ENCODE data around the gene OSBPL9.

Gene OSBPL9

DNA sequence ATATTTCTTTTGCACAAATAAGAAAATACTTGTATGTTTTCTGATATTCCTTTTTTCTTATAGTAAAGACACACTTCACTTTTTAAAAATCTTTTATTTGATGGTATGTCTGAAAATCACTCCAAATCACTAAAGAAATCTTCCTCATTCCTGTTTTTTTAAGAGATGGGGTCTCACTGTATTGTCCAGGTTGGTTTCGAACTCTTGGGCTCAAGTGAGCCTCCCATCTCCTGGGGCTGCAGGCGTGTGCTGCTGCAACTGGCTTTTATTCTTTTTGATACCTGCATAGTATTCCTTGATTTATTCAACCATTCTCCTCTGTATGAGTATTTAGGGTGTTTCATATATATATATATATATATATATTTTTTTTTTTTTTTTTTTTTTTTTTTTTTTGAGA, 88.1 kb downstream of the OSBPL9 start:
- Histone ChIP-seq H3K9ac (ENCODE audit: low read length) (no peak overlapping the region), H3K4me2 (ENCODE audit: low read depth, low read length) (no peak overlapping the region), H3K4me3 (ENCODE audit: low read length) (no peak overlapping the region), H3K27me3 (replicated peaks; ENCODE audit: insufficient read depth, low read length) (no peaks in the 10 kb centered on the region), H3K4me1 (ENCODE audit: low read length) (no peaks in the 10 kb centered on the region), H3K9me2 (replicated peaks; ENCODE audit: insufficient read depth, low read length) (no peaks in the 10 kb centered on the region), H3K36me3 (replicated peaks; ENCODE audit: insufficient read depth, low read length) (no peaks in the 10 kb centered on the region), H3K79me2 (ENCODE audit: low read length) (peaks cover 21% of the 10 kb centered on the region), H3K9me3 (replicated peaks; ENCODE audit: insufficient read depth, low read length) (no peaks in the 10 kb centered on the region), H2AFZ (ENCODE audit: low read length) (no peak overlapping the region), H3K27ac (ENCODE audit: low read length) (no peak overlapping the region), H4K20me1 (ENCODE audit: insufficient read depth, low read length) (no peaks in the 10 kb centered on the region; the same call in 1 of the 2 replicates), H3F3A (ENCODE audit: insufficient read depth, low read length) (peaks cover 5% of the 10 kb centered on the region; the same call in 1 of the 2 replicates)
- no peak for TF ChIP-seq EZH2 (optimal IDR thresholded peaks at IDR 0.05; ENCODE audit: low read depth, low read length)
- no peak for DNase-seq

DNA sequence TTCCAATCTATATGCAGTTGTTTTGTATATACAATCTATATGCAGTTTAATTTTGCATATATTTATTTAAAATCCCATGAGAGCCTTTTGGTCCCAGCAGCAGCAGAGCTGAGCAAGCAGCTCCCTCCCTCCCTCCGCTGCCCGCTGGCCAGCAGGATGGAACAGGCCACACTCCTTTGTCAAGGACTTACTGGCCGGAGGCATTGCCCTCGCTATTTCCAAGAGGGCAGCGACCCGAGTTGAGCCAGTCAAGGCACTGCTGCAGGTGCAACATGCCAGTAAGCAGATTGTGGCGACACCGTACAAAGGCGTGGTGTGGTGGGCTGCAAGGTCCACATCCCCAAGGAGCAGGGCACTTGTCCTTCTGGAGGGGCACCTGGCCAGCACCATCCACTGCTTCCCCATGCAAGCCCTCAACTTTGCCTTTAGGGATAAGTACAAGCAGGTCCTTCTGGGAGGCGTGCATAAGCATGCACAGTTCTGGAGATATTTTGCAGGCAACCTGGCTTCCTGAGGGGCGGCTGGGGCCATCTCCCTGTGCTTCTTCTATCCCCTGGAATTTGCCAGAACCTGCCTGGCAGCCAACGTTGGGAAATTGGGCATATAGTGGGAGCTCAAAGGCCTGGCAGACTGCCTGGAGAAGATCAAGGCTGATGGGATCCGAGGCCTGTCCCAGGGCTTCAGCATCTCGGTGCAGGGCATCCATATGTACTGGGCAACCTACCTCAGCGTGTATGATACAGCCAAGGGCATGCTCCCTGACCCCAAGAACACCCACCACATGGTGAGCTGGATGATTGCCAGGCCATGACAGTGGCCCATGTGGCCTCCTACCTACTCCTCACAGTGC, 92.2 kb downstream of the OSBPL9 start:
- H4K20me1 ChIP-seq (ENCODE audit: insufficient read depth, low read length) = no peaks in the 10 kb centered on the region; the same call in 1 of the 2 replicates
- H3K4me3 ChIP-seq (ENCODE audit: low read length) = no peak overlapping the region
- peaks cover 16% of the 10 kb centered on the region for H3K79me2 ChIP-seq (ENCODE audit: low read length)
- no peaks in the 10 kb centered on the region for H3K36me3 ChIP-seq (replicated peaks; ENCODE audit: insufficient read depth, low read length)
- no peak overlapping the region for H3K9ac ChIP-seq (ENCODE audit: low read length)
- DNase-seq = no peak
- H3K9me3 ChIP-seq (replicated peaks; ENCODE audit: insufficient read depth, low read length) = no peaks in the 10 kb centered on the region
- H3F3A ChIP-seq (ENCODE audit: insufficient read depth, low read length) = no peaks in the 10 kb centered on the region
- no peak overlapping the region for H2AFZ ChIP-seq (ENCODE audit: low read length)
- no peaks in the 10 kb centered on the region for H3K27me3 ChIP-seq (replicated peaks; ENCODE audit: insufficient read depth, low read length)
- TF ChIP-seq EZH2 (optimal IDR thresholded peaks at IDR 0.05; ENCODE audit: low read depth, low read length) (no peak), EZH2phosphoT487 (IDR thresholded peaks at IDR 0.05; ENCODE audit: low read length) (no peak)
- TF ChIP-seq, protein P1, sequence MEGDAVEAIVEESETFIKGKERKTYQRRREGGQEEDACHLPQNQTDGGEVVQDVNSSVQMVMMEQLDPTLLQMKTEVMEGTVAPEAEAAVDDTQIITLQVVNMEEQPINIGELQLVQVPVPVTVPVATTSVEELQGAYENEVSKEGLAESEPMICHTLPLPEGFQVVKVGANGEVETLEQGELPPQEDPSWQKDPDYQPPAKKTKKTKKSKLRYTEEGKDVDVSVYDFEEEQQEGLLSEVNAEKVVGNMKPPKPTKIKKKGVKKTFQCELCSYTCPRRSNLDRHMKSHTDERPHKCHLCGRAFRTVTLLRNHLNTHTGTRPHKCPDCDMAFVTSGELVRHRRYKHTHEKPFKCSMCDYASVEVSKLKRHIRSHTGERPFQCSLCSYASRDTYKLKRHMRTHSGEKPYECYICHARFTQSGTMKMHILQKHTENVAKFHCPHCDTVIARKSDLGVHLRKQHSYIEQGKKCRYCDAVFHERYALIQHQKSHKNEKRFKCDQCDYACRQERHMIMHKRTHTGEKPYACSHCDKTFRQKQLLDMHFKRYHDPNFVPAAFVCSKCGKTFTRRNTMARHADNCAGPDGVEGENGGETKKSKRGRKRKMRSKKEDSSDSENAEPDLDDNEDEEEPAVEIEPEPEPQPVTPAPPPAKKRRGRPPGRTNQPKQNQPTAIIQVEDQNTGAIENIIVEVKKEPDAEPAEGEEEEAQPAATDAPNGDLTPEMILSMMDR (IDR thresholded peaks at IDR 0.05; ENCODE audit: low read length) = no peak
- H3K4me2 ChIP-seq (ENCODE audit: low read depth, low read length) = no peak overlapping the region
- no peaks in the 10 kb centered on the region for H3K9me2 ChIP-seq (replicated peaks; ENCODE audit: insufficient read depth, low read length)
- H3K27ac ChIP-seq (ENCODE audit: low read length) = no peak overlapping the region
- H3K4me1 ChIP-seq (ENCODE audit: low read length) = no peaks in the 10 kb centered on the region

DNA sequence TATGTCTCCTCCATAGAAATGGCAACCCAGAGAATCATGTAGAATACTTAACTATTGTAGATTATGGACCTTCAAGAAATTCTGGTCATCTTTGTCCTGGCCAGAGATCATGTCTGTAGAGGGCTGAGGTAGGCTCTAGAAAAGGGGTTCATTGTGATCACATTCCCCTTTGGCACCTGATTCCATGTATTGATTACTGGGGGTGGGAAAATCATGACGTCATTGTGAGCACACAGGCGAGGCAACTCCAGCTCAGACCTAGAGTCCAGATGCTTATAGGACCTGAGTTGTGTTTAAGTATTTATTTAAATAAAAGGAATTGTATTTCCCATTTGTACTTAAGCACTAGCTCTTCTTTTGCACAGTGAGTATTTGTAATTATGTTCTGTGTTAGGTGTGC, 93.1 kb downstream of the OSBPL9 start:
- Histone ChIP-seq H3K4me2 (ENCODE audit: low read depth, low read length) (no peak overlapping the region), H3K4me1 (ENCODE audit: low read length) (no peaks in the 10 kb centered on the region), H3K27me3 (replicated peaks; ENCODE audit: insufficient read depth, low read length) (no peaks in the 10 kb centered on the region), H3K9me3 (replicated peaks; ENCODE audit: insufficient read depth, low read length) (no peaks in the 10 kb centered on the region), H3K4me3 (ENCODE audit: low read length) (no peak overlapping the region), H3K27ac (ENCODE audit: low read length) (no peak overlapping the region), H3K36me3 (replicated peaks; ENCODE audit: insufficient read depth, low read length) (no peaks in the 10 kb centered on the region), H3K9me2 (replicated peaks; ENCODE audit: insufficient read depth, low read length) (no peaks in the 10 kb centered on the region), H3F3A (ENCODE audit: insufficient read depth, low read length) (no peaks in the 10 kb centered on the region), H4K20me1 (ENCODE audit: insufficient read depth, low read length) (no peaks in the 10 kb centered on the region; the same call in 1 of the 2 replicates), H3K79me2 (ENCODE audit: low read length) (peaks cover 16% of the 10 kb centered on the region), H3K9ac (ENCODE audit: low read length) (no peak overlapping the region), H2AFZ (ENCODE audit: low read length) (no peak overlapping the region)
- no peak for DNase-seq
- TF ChIP-seq, protein P1 (IDR thresholded peaks at IDR 0.05; ENCODE audit: low read length) = no peak
- TF ChIP-seq EZH2phosphoT487 (IDR thresholded peaks at IDR 0.05; ENCODE audit: low read length) (no peak), EZH2 (optimal IDR thresholded peaks at IDR 0.05; ENCODE audit: low read depth, low read length) (no peak)

DNA sequence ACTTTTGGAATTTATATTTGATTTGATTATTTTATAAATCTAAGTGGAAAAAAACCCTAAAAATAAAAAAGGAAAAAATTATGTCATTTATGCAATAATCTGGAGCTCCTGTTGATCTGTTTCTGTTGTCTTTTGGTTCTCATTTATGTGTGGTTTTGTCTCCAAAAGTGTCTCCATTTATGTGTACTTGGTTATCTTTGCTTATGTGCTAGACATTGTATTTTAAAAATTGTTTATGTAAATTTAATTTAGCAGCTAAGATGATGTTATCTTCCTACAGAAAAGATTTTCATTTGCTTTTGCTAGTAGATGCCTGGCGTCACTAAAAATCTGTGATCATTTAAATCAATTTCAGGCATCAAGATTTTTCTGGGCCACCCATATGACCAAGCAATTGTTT, 95.7 kb downstream of the OSBPL9 start:
- H3K4me2 ChIP-seq (ENCODE audit: low read depth, low read length) = no peak overlapping the region
- TF ChIP-seq, protein P1 (IDR thresholded peaks at IDR 0.05; ENCODE audit: low read length) = no peak
- TF ChIP-seq EZH2 (optimal IDR thresholded peaks at IDR 0.05; ENCODE audit: low read depth, low read length) = no peak
- no peak for TF ChIP-seq EZH2phosphoT487 (IDR thresholded peaks at IDR 0.05; ENCODE audit: low read length)
- no peaks in the 10 kb centered on the region for H3K9me3 ChIP-seq (replicated peaks; ENCODE audit: insufficient read depth, low read length)
- no peaks in the 10 kb centered on the region for H3K27me3 ChIP-seq (replicated peaks; ENCODE audit: insufficient read depth, low read length)
- peaks cover 8% of the 10 kb centered on the region; the same call in 1 of the 2 replicates for H3K79me2 ChIP-seq (ENCODE audit: low read length)
- H3K4me1 ChIP-seq (ENCODE audit: low read length) = no peaks in the 10 kb centered on the region
- H4K20me1 ChIP-seq (ENCODE audit: insufficient read depth, low read length) = no peaks in the 10 kb centered on the region; the same call in 1 of the 2 replicates
- H2AFZ ChIP-seq (ENCODE audit: low read length) = no peak overlapping the region
- H3K36me3 ChIP-seq (replicated peaks; ENCODE audit: insufficient read depth, low read length) = no peaks in the 10 kb centered on the region
- no peak for DNase-seq
- no peak overlapping the region for H3K4me3 ChIP-seq (ENCODE audit: low read length)
- no peaks in the 10 kb centered on the region for H3F3A ChIP-seq (ENCODE audit: insufficient read depth, low read length)
- no peak overlapping the region for H3K9ac ChIP-seq (ENCODE audit: low read length)
- H3K9me2 ChIP-seq (replicated peaks; ENCODE audit: insufficient read depth, low read length) = no peaks in the 10 kb centered on the region
- no peak overlapping the region for H3K27ac ChIP-seq (ENCODE audit: low read length)

Measured in MM.1S (cell line).